ENCODE measurements around the gene ATP5PB. TPM values are rescaled to one million over a fixed set of nuclear protein-coding genes. Genes with fewer than 3 reads are reported as not detected.

Gene ATP5PB
- total and polyA plus RNA-seq, 7 donors, result 157 to 849 (median 217) TPM

- Histone ChIP-seq H3K9me3 (no peaks in the 10 kb centered on the region), H3K4me3 (no peak overlapping the region), H3K27me3 (no peaks in the 10 kb centered on the region), H3K4me1 (no peaks in the 10 kb centered on the region), H3K36me3 (no peaks in the 10 kb centered on the region), H3K27ac (no peak overlapping the region)
- no peak for DNase-seq
- intact Hi-C loops (cut with DNase I), result no loop called here
- 0 to 3% methylated on average over 2 of the region's 2 CpGs for WGBS, 2 donors
- TF ChIP-seq, protein P1, sequence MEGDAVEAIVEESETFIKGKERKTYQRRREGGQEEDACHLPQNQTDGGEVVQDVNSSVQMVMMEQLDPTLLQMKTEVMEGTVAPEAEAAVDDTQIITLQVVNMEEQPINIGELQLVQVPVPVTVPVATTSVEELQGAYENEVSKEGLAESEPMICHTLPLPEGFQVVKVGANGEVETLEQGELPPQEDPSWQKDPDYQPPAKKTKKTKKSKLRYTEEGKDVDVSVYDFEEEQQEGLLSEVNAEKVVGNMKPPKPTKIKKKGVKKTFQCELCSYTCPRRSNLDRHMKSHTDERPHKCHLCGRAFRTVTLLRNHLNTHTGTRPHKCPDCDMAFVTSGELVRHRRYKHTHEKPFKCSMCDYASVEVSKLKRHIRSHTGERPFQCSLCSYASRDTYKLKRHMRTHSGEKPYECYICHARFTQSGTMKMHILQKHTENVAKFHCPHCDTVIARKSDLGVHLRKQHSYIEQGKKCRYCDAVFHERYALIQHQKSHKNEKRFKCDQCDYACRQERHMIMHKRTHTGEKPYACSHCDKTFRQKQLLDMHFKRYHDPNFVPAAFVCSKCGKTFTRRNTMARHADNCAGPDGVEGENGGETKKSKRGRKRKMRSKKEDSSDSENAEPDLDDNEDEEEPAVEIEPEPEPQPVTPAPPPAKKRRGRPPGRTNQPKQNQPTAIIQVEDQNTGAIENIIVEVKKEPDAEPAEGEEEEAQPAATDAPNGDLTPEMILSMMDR (IDR thresholded peaks at IDR 0.05), result no peak
- TF ChIP-seq POLR2AphosphoS5 (IDR thresholded peaks at IDR 0.05), result peak in 1 of 4 donors; percentile 24
Measured at GRCh38 chr1:111406321-111406768, 42.9 kb upstream of the ATP5PB start.

GRCh38 chr1:111407301-111407700 is 42.0 kb upstream of the ATP5PB start:
- Histone ChIP-seq H3K27ac (no peak overlapping the region), H3K4me3 (no peak overlapping the region), H3K36me3 (no peaks in the 10 kb centered on the region), H3K9me3 (no peaks in the 10 kb centered on the region), H3K4me1 (no peaks in the 10 kb centered on the region), H3K27me3 (no peaks in the 10 kb centered on the region)
- TF ChIP-seq POLR2AphosphoS5 (IDR thresholded peaks at IDR 0.05) (no peak), POLR2A (IDR thresholded peaks at IDR 0.05) (no peak), EP300 (IDR thresholded peaks at IDR 0.05) (no peak)
- TF ChIP-seq, protein P1 (IDR thresholded peaks at IDR 0.05), result no peak
- 73 to 87% methylated on average over 6 of the region's 6 CpGs for WGBS, 2 donors
- no peak for DNase-seq
- intact Hi-C loops (cut with DNase I), result no loop called here

- Histone ChIP-seq H3K4me3 (no peak overlapping the region), H3K27ac (no peak overlapping the region), H3K36me3 (peaks cover 0 to 4% (median 1%) of the 10 kb centered on the region in 4 donors), H3K4me1 (peaks cover 0 to 5% (median 0%) of the 10 kb centered on the region in 4 donors), H3K9me3 (no peaks in the 10 kb centered on the region), H3K27me3 (no peaks in the 10 kb centered on the region)
- 82 to 88% methylated on average over 2 of the region's 2 CpGs for WGBS, 2 donors
- intact Hi-C loops (cut with DNase I), result no loop called here
- DNase-seq, result no peak
- no peak for TF ChIP-seq POLR2AphosphoS5 (IDR thresholded peaks at IDR 0.05)
- TF ChIP-seq, protein P1 (IDR thresholded peaks at IDR 0.05), result no peak
- no peak for TF ChIP-seq POLR2A (IDR thresholded peaks at IDR 0.05)
Measured at GRCh38 chr1:111412839-111413238, 36.4 kb upstream of the ATP5PB start.

DNA sequence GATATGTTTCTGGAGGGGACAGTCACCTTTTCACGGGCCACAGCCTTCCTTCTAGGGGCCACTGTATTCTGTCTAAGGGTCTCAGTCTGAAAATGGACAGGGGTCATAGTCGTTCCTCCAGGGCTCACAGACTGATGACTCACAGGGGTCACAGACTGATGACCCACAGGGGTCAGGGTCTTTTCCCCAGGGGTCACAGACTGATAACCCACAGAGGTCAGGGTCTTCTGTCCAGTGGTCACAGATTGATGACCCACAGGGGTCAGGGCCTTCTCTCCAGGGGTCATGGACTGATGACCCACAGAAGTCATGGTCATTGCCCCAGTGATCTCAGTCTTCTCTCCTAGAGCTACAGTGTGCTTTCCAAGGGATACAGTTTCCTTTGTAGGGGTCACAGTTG is 34.5 kb upstream of the ATP5PB start:
- intact Hi-C loops (cut with DNase I), result no loop called here
- WGBS, 2 donors, result 78 to 92% methylated on average over 2 of the region's 2 CpGs
- Histone ChIP-seq H3K27ac (no peak overlapping the region), H3K4me3 (no peak overlapping the region), H3K27me3 (no peaks in the 10 kb centered on the region), H3K36me3 (peaks cover 0 to 4% (median 1%) of the 10 kb centered on the region in 4 donors), H3K4me1 (peaks cover 0 to 9% (median 0%) of the 10 kb centered on the region in 4 donors), H3K9me3 (no peaks in the 10 kb centered on the region)
- DNase-seq, result no peak
- TF ChIP-seq POLR2A (IDR thresholded peaks at IDR 0.05), result no peak
- TF ChIP-seq POLR2AphosphoS5 (IDR thresholded peaks at IDR 0.05), result no peak
- TF ChIP-seq EP300 (IDR thresholded peaks at IDR 0.05), result no peak
- TF ChIP-seq, protein P1 (IDR thresholded peaks at IDR 0.05), result no peak

DNA sequence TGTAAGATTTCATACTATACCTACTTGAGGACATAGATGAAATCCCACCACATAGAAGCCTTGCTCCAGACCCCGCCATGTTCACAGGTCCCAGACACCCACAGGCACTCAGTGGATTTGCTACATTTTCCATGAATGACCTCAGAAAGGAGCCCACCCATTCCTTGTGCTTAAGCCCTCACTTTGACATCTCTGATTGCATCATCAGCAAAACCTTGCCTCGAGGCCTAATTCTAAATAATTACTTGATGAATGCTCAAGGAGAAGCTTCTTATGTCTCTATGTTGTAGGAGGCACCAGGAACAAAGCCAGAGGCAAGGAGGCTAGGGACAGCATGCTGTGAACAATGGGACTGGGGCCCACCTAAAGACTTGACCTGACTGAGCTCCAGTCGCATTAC is 33.8 kb upstream of the ATP5PB start:
- H3K4me1 ChIP-seq, result peaks cover 0 to 9% (median 0%) of the 10 kb centered on the region in 4 donors
- no peak overlapping the region for H3K27ac ChIP-seq
- DNase-seq, result no peak
- no peaks in the 10 kb centered on the region for H3K9me3 ChIP-seq
- peaks cover 0 to 4% (median 1%) of the 10 kb centered on the region in 4 donors for H3K36me3 ChIP-seq
- intact Hi-C loops (cut with DNase I), result no loop called here
- H3K4me3 ChIP-seq, result no peak overlapping the region
- H3K27me3 ChIP-seq, result no peaks in the 10 kb centered on the region
- WGBS, 2 donors, result 86 to 90% methylated on average over 3 of the region's 3 CpGs
- TF ChIP-seq, protein P1 (IDR thresholded peaks at IDR 0.05), result no peak
- TF ChIP-seq POLR2A (IDR thresholded peaks at IDR 0.05), result no peak
- no peak for TF ChIP-seq EP300 (IDR thresholded peaks at IDR 0.05)
- no peak for TF ChIP-seq POLR2AphosphoS5 (IDR thresholded peaks at IDR 0.05)

Data from sigmoid colon (tissue), 7 donors.